ENCODE measurements around the gene SP7.
A peak's percentile ranks its signal among the peaks of the same experiment; 100 is the strongest.

Gene SP7

DNA sequence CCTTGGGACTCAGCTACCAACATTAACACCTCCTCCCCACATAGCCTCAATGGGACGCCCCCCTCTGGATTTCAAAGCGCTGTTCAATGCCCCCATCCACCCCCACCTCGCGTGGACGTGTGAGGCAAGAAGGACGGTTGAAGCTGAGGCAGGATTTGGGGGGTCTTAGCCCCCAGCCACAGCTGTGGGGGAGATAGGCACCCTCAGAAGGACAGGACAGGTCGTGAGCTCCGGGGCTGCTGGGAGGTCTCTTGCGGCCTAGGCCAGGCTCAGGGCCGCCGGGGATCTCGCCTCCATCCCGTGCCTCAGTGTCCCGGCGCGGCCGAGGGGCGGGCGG is 8.3 kb upstream of the SP7 start:
- H3K27ac ChIP-seq = peak overlapping the region; percentile 33; the same call in 1 of the 2 replicates
- TF ChIP-seq, protein P1, sequence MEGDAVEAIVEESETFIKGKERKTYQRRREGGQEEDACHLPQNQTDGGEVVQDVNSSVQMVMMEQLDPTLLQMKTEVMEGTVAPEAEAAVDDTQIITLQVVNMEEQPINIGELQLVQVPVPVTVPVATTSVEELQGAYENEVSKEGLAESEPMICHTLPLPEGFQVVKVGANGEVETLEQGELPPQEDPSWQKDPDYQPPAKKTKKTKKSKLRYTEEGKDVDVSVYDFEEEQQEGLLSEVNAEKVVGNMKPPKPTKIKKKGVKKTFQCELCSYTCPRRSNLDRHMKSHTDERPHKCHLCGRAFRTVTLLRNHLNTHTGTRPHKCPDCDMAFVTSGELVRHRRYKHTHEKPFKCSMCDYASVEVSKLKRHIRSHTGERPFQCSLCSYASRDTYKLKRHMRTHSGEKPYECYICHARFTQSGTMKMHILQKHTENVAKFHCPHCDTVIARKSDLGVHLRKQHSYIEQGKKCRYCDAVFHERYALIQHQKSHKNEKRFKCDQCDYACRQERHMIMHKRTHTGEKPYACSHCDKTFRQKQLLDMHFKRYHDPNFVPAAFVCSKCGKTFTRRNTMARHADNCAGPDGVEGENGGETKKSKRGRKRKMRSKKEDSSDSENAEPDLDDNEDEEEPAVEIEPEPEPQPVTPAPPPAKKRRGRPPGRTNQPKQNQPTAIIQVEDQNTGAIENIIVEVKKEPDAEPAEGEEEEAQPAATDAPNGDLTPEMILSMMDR (conservative IDR thresholded peaks at IDR 0.05) = no peak
- no peak for TF ChIP-seq ZFX (IDR thresholded peaks at IDR 0.05)

GRCh38 chr12:53343969-53344368 is 7.8 kb upstream of the SP7 start:
- no peak overlapping the region for H3K27ac ChIP-seq
- no peak for TF ChIP-seq ZFX (IDR thresholded peaks at IDR 0.05)
- TF ChIP-seq, protein P1 (conservative IDR thresholded peaks at IDR 0.05) = no peak

DNA sequence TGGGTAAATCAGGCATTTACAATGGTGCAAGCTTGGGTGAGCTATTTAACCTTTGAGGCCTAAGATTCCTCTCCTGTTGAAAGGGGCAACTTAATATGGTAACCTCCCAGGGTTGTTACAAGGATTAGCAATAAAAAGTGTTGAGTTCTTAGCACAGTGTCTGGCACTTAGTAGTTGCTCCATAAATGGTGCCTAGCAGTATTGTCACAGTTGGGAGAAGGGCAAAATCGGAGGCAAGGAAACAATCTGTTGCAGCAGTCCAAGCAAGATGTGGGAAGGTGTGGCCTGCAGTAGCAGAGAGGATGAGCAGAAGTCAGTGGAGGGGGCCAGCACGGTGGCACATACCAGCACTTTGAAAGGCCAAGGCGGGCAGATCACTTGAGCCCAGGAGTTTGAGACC is 7.3 kb upstream of the SP7 start:
- TF ChIP-seq, protein P1 (conservative IDR thresholded peaks at IDR 0.05) = no peak
- no peak for TF ChIP-seq ZFX (IDR thresholded peaks at IDR 0.05)
- no peak overlapping the region for H3K27ac ChIP-seq

DNA sequence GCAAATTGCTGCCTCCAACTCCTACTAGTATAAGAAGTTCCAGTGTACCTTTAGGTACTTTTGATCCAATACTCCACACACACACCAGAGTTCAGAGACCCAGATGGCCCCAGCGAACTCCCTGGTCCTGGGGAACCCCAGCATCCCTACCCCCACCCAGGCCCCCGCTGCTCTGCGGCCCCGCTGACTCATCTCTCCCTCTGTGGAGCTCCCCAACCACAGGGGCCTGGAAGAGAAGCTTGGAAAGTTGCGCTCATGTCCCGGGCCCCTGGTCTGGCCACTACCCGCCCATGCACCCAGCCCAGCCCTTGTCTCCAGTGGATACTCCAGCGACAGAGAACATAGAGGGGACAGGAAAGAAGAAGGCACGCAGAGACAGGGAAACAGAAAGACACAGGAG is 4.2 kb upstream of the SP7 start:
- no peak overlapping the region for H3K27ac ChIP-seq
- no peak for TF ChIP-seq ZFX (IDR thresholded peaks at IDR 0.05)
- TF ChIP-seq, protein P1 (conservative IDR thresholded peaks at IDR 0.05) = no peak

- no peak for TF ChIP-seq ZFX (IDR thresholded peaks at IDR 0.05)
- TF ChIP-seq, protein P1 (conservative IDR thresholded peaks at IDR 0.05) = no peak
Measured at GRCh38 chr12:53338916-53339315, 2.8 kb upstream of the SP7 start.

GRCh38 chr12:53338017-53338416 is 1.9 kb upstream of the SP7 start:
- H3K27ac ChIP-seq = no peak overlapping the region
- no peak for TF ChIP-seq ZFX (IDR thresholded peaks at IDR 0.05)
- TF ChIP-seq, protein P1 (conservative IDR thresholded peaks at IDR 0.05) = no peak

More at GRCh38 chr12:53338916-53339315, 2.8 kb upstream of the SP7 start:
- H3K27ac ChIP-seq = no peak overlapping the region

- TF ChIP-seq, protein P1 (conservative IDR thresholded peaks at IDR 0.05) = no peak
- no peak overlapping the region for H3K27ac ChIP-seq
Measured at GRCh38 chr12:53334822-53335221, 1.3 kb downstream of the SP7 start.
